ENCODE measurements around the gene PRRG2.
"Not testable (repeated sequence)": the region's sequence is repeated elsewhere in the genome, so short reads cannot be mapped to it uniquely, and the experiment has no call there.

The PRRG2 gene

GRCh38 chr19:49631610-49632192, 50.6 kb downstream of the PRRG2 start:
- no peaks in the 10 kb centered on the region for H3K36me3 ChIP-seq (ENCODE audit: control insufficient read depth, insufficient read depth, low read length)
- H3K79me2 ChIP-seq = no peaks in the 10 kb centered on the region
- TF ChIP-seq, protein P1, sequence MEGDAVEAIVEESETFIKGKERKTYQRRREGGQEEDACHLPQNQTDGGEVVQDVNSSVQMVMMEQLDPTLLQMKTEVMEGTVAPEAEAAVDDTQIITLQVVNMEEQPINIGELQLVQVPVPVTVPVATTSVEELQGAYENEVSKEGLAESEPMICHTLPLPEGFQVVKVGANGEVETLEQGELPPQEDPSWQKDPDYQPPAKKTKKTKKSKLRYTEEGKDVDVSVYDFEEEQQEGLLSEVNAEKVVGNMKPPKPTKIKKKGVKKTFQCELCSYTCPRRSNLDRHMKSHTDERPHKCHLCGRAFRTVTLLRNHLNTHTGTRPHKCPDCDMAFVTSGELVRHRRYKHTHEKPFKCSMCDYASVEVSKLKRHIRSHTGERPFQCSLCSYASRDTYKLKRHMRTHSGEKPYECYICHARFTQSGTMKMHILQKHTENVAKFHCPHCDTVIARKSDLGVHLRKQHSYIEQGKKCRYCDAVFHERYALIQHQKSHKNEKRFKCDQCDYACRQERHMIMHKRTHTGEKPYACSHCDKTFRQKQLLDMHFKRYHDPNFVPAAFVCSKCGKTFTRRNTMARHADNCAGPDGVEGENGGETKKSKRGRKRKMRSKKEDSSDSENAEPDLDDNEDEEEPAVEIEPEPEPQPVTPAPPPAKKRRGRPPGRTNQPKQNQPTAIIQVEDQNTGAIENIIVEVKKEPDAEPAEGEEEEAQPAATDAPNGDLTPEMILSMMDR (IDR thresholded peaks at IDR 0.05) = no peak
- H3K9ac ChIP-seq = no peak overlapping the region
- H3K4me1 ChIP-seq = peaks cover 6% of the 10 kb centered on the region
- no peak overlapping the region for H3K4me3 ChIP-seq (ENCODE audit: low read depth, low read length)
- H3K27me3 ChIP-seq (ENCODE audit: control insufficient read depth, insufficient read depth, low read length) = no peaks in the 10 kb centered on the region
- H3K9me3 ChIP-seq (ENCODE audit: control insufficient read depth, low read length) = no peaks in the 10 kb centered on the region
- H3K27ac ChIP-seq = peak overlapping the region; percentile 25
- no peak overlapping the region for H2AFZ ChIP-seq
- H3K4me2 ChIP-seq (ENCODE audit: low read length) = no peak overlapping the region

- TF ChIP-seq, protein P1 (IDR thresholded peaks at IDR 0.05) = no peak
- Histone ChIP-seq H3K4me1 (peaks cover 6% of the 10 kb centered on the region), H3K9ac (no peak overlapping the region), H3K9me3 (ENCODE audit: control insufficient read depth, low read length) (no peaks in the 10 kb centered on the region), H3K36me3 (ENCODE audit: control insufficient read depth, insufficient read depth, low read length) (no peaks in the 10 kb centered on the region), H3K4me2 (ENCODE audit: low read length) (no peak overlapping the region), H2AFZ (no peak overlapping the region), H3K79me2 (no peaks in the 10 kb centered on the region), H3K27ac (no peak overlapping the region), H3K4me3 (ENCODE audit: low read depth, low read length) (no peak overlapping the region), H3K27me3 (ENCODE audit: control insufficient read depth, insufficient read depth, low read length) (no peaks in the 10 kb centered on the region)
Measured at GRCh38 chr19:49632576-49632975, 51.5 kb downstream of the PRRG2 start.

- H3K27me3 ChIP-seq (ENCODE audit: control insufficient read depth, insufficient read depth, low read length); H3K79me2 ChIP-seq; H3K4me2 ChIP-seq (ENCODE audit: low read length); H3K36me3 ChIP-seq (ENCODE audit: control insufficient read depth, insufficient read depth, low read length); H3K4me3 ChIP-seq (ENCODE audit: low read depth, low read length); H3K4me1 ChIP-seq; H2AFZ ChIP-seq; H3K27ac ChIP-seq; H3K9me3 ChIP-seq (ENCODE audit: control insufficient read depth, low read length); H3K9ac ChIP-seq: not testable (repeated sequence)
Measured at GRCh38 chr19:49633273-49633672, 52.2 kb downstream of the PRRG2 start.

DNA sequence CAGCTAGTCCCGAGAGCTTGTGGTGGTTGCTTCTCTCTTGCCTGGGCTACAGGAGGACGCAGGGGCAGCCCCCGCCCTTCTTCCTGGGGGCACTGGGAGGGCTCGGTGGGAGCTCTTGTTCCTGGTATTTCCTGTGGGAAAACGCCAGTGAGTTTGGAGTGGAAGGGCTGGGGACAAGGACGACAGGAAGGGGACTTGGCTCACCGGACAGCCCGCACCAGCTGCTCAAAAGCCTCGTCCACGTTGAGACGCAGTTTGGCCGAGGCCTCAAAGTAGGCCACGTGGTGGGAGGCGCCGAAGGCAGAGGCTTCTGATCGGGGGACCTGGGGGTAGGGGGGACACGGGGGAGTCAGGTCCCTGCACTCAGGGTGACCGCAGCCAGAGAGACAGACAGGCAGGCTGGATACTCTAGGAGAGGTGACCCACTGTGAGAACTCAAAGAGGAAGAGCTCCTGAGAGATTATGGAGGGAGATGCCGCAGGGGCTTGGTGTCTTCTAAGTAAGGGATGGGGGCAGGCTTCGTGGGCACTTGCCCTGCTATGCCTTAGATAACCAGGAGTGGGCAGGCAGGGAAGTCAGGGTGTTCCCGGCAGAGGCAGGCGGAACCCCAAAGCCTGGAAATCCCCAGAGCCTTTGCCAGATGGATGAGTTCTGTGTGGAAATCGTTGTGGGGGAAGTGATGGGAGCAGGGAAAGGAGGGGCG, 54.6 kb downstream of the PRRG2 start:
- Histone ChIP-seq H3K27me3 (ENCODE audit: control insufficient read depth, insufficient read depth, low read length) (no peaks in the 10 kb centered on the region), H3K4me2 (ENCODE audit: low read length) (no peak overlapping the region), H3K9ac (no peak overlapping the region), H3K9me3 (ENCODE audit: control insufficient read depth, low read length) (no peaks in the 10 kb centered on the region), H3K4me1 (peaks cover 15% of the 10 kb centered on the region), H3K27ac (no peak overlapping the region), H3K4me3 (ENCODE audit: low read depth, low read length) (no peak overlapping the region), H2AFZ (no peak overlapping the region), H3K79me2 (no peaks in the 10 kb centered on the region), H3K36me3 (ENCODE audit: control insufficient read depth, insufficient read depth, low read length) (no peaks in the 10 kb centered on the region)
- TF ChIP-seq, protein P1 (IDR thresholded peaks at IDR 0.05) = no peak

DNA sequence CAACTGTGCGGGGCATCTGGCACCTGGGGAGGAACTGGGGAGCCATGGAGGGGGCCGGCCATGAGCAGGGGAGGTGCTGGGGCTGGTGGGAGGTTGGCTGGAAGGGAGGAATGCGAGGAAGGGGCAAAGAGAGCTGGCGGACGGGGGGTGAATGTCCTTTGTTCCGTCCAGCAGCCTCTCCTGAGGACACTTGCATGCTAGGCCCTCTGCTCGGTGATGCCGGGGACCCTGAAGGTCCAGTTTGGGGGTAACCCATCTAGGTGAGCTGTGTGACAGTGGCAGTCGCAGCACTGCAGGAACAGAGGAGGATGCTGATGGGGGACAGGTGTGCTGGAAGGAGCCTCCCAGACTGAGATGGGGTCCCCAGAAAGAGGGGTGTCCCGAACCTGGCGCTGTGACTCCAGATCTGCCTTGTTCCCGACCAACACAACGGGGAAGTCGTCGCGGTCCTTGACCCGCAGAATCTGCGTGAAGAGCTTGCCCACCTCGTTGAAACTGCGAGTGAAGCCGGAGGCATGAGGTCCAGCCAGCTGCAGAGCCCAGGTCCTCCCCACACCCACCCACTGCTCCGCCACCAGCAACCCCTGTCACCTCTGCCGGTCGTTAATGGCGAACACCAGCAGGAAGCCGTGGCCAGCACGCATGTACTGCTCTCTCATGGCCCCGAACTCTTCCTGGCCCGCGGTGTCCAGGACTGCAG, 55.3 kb downstream of the PRRG2 start:
- H3K4me3 ChIP-seq (ENCODE audit: low read depth, low read length) = no peak overlapping the region
- H3K9ac ChIP-seq = no peak overlapping the region
- H2AFZ ChIP-seq = no peak overlapping the region
- H3K4me1 ChIP-seq = peaks cover 17% of the 10 kb centered on the region
- TF ChIP-seq, protein P1 (IDR thresholded peaks at IDR 0.05) = no peak
- H3K9me3 ChIP-seq (ENCODE audit: control insufficient read depth, low read length) = no peaks in the 10 kb centered on the region
- H3K36me3 ChIP-seq (ENCODE audit: control insufficient read depth, insufficient read depth, low read length) = no peaks in the 10 kb centered on the region
- H3K4me2 ChIP-seq (ENCODE audit: low read length) = no peak overlapping the region
- H3K27me3 ChIP-seq (ENCODE audit: control insufficient read depth, insufficient read depth, low read length) = no peaks in the 10 kb centered on the region
- H3K27ac ChIP-seq = no peak overlapping the region
- H3K79me2 ChIP-seq = no peaks in the 10 kb centered on the region
